DOHH2 (cell line): ENCODE data around the gene KRTAP10-2.

Experiments used
- H3F3A ChIP-seq: fragments of 200-600 bp; sonication (generic), shearing (Covaris generic); 2 replicates; pipeline ENCODE4 v1.6.0; 2016; ENCODE audit warnings: antibody characterized with exemption, mild to moderate bottlenecking; ENCODE audit not compliant: control insufficient read depth, insufficient read depth
- H3K27ac ChIP-seq: fragments of 200-600 bp; sonication (generic); 2 replicates; pipeline ENCODE4 v1.5.1; 2014; ENCODE audit warnings: low read depth, mild to moderate bottlenecking, low read length, moderate library complexity
- H3K27me3 ChIP-seq: fragments of 200-600 bp; sonication (generic); 2 replicates; pipeline ENCODE4 v1.6.1; 2014; ENCODE audit warnings: mild to moderate bottlenecking, low read length, mixed read lengths; ENCODE audit not compliant: control insufficient read depth
- H3K36me3 ChIP-seq: fragments of 200-600 bp; sonication (generic); 2 replicates; pipeline ENCODE4 v1.6.1; 2014; ENCODE audit warnings: mild to moderate bottlenecking, low read length, moderate library complexity, mixed read lengths; ENCODE audit not compliant: control insufficient read depth
- H3K4me1 ChIP-seq: fragments of 200-600 bp; sonication (generic); 2 replicates; pipeline ENCODE4 v1.6.1; 2014; ENCODE audit warnings: mild to moderate bottlenecking, low read length, mixed read lengths; ENCODE audit not compliant: control insufficient read depth
- H3K4me2 ChIP-seq: fragments of 200-600 bp; sonication (generic); 2 replicates; pipeline ENCODE4 v1.6.0; 2014; ENCODE audit warnings: mild to moderate bottlenecking, low read length, moderate library complexity
- H3K4me3 ChIP-seq: fragments of 200-600 bp; sonication (generic); 2 replicates; pipeline ENCODE4 v1.5.1; 2014; ENCODE audit warnings: mild to moderate bottlenecking, low read length, mixed read lengths
- H3K79me2 ChIP-seq: fragments of 200-600 bp; sonication (generic); 2 replicates; pipeline ENCODE4 v1.6.1; 2014; ENCODE audit warnings: mild to moderate bottlenecking, low read length, mixed read lengths; ENCODE audit not compliant: control insufficient read depth
- H3K9me2 ChIP-seq: fragments of 200-600 bp; sonication (generic); replicated peaks from 2 replicates; pipeline ENCODE4 v1.6.1; 2014; ENCODE audit warnings: mild to moderate bottlenecking, low read length, mixed read lengths; ENCODE audit not compliant: control insufficient read depth
- H3K9me3 ChIP-seq: fragments of 200-600 bp; sonication (generic); 2 replicates; pipeline ENCODE4 v1.6.1; 2014; ENCODE audit warnings: antibody characterized with exemption, low read length, mixed read lengths; ENCODE audit not compliant: control insufficient read depth, insufficient read depth
- H4K20me1 ChIP-seq: fragments of 200-600 bp; sonication (generic); 2 replicates; pipeline ENCODE4 v1.6.0; 2014; ENCODE audit warnings: low read depth, mild to moderate bottlenecking, antibody characterized with exemption, low read length, moderate library complexity; ENCODE audit not compliant: control insufficient read depth, insufficient read depth
- CTCF ChIP-seq: fragments of 200-600 bp; sonication (generic); IDR thresholded peaks from one replicate; pipeline ENCODE4 v1.5.1; 2014; ENCODE audit warnings: antibody characterized with exemption, mild to moderate bottlenecking, low read depth, low read length; ENCODE audit not compliant: poor library complexity, severe bottlenecking
- EZH2phosphoT487 ChIP-seq: fragments of 200-600 bp; sonication (generic); IDR thresholded peaks from 2 replicates; pipeline ENCODE4 v1.6.1; 2017; ENCODE audit warnings: borderline replicate concordance, mild to moderate bottlenecking, antibody characterized with exemption, low read length, moderate library complexity, mixed read lengths

Gene KRTAP10-2

DNA sequence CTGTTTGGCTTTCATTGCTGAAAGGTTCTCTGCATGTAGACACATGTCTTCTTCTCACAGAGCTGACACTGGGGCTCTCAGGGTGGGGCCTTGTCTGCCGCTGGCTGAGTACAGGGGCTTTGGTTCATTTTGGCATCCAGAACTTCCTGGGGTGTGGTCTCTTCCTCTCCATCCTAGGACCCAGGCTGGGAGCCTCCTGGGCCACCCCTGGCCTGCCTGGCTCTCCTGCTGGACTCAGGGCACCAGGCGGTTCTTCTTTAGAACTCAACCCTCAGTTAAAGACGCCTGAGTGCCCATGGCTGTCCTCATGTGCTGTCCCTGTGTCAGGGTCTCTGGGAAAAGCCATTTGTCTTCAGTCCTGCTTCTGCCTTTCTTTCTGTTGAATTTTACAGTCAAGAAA is 34.6 kb upstream of the KRTAP10-2 start:
- Histone ChIP-seq H3K27me3 (no peaks in the 10 kb centered on the region), H3K9me3 (peaks cover 10% of the 10 kb centered on the region; the same call in 1 of the 2 replicates), H3K27ac (no peak overlapping the region), H3F3A (no peaks in the 10 kb centered on the region), H3K4me2 (no peak overlapping the region), H3K4me1 (no peaks in the 10 kb centered on the region), H3K9me2 (no peaks in the 10 kb centered on the region), H3K36me3 (no peaks in the 10 kb centered on the region), H4K20me1 (no peaks in the 10 kb centered on the region), H3K79me2 (no peaks in the 10 kb centered on the region), H3K4me3 (no peak overlapping the region)
- no peak for TF ChIP-seq EZH2phosphoT487
- TF ChIP-seq CTCF = no peak

DNA sequence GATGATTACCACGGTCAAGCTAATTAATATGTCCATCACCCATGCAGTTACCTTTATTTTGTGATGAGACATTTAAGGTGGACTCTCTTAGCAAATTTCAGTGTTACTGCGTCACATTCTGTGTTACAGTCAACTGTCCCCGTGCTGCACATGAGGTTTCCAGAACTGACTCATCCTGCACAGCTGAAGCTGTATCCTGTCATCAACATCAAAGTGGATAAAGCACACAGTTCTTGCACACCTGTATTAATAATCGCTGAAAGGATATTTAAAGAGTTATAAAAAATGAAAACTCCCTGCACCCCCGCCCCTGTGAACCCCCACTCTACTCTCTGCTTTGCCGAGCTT is 32.5 kb upstream of the KRTAP10-2 start:
- H4K20me1 ChIP-seq = no peaks in the 10 kb centered on the region
- H3K27me3 ChIP-seq = no peaks in the 10 kb centered on the region
- no peaks in the 10 kb centered on the region for H3K4me1 ChIP-seq
- no peak overlapping the region for H3K27ac ChIP-seq
- peaks cover 10% of the 10 kb centered on the region; the same call in 1 of the 2 replicates for H3K9me3 ChIP-seq
- H3K4me2 ChIP-seq = no peak overlapping the region
- no peaks in the 10 kb centered on the region for H3K79me2 ChIP-seq
- H3K4me3 ChIP-seq = no peak overlapping the region
- no peak for TF ChIP-seq CTCF
- no peak for TF ChIP-seq EZH2phosphoT487
- no peaks in the 10 kb centered on the region for H3F3A ChIP-seq
- H3K9me2 ChIP-seq = no peaks in the 10 kb centered on the region
- H3K36me3 ChIP-seq = no peaks in the 10 kb centered on the region

- Histone ChIP-seq H3K4me1 (no peaks in the 10 kb centered on the region), H3K27me3 (no peaks in the 10 kb centered on the region), H3K36me3 (no peaks in the 10 kb centered on the region), H3K27ac (no peak overlapping the region), H3K9me2 (no peaks in the 10 kb centered on the region), H3K4me2 (no peak overlapping the region), H4K20me1 (no peaks in the 10 kb centered on the region), H3F3A (no peaks in the 10 kb centered on the region), H3K4me3 (no peak overlapping the region), H3K79me2 (no peaks in the 10 kb centered on the region), H3K9me3 (peaks cover 10% of the 10 kb centered on the region; the same call in 1 of the 2 replicates)
- TF ChIP-seq EZH2phosphoT487 (no peak), CTCF (no peak)
These were observed 31.9 kb upstream of the KRTAP10-2 start for GRCh38 chr21:44583089-44583799.
